Progenitor cell of endocrine pancreas (in vitro differentiated cells): ENCODE data around the gene TRMT13. TPM values are rescaled to one million over a fixed set of nuclear protein-coding genes. Genes with fewer than 3 reads are reported as not detected.
A peak's percentile ranks its signal among the peaks of the same experiment; 100 is the strongest.

Experiments used
- DNase-seq: peaks from one replicate; pipeline ENCODE4 v3.0.0; 2021; ENCODE audit warnings: low spot score; ENCODE audit not compliant: unreplicated experiment
- H3K27ac Mint-ChIP-seq: 2 replicates; pipeline ENCODE4 v1.8.0; 2021; ENCODE audit warnings: mild to moderate bottlenecking, moderate library complexity, mixed read lengths
- H3K27me3 Mint-ChIP-seq: 2 replicates; pipeline ENCODE4 v1.8.0; 2021; ENCODE audit warnings: mixed read lengths
- H3K36me3 Mint-ChIP-seq: 2 replicates; pipeline ENCODE4 v1.8.0; 2022; ENCODE audit warnings: mixed read lengths; ENCODE audit not compliant: insufficient read depth
- H3K4me1 Mint-ChIP-seq: 2 replicates; pipeline ENCODE4 v1.8.0; 2021; ENCODE audit warnings: low read depth, mixed read lengths
- H3K4me3 Mint-ChIP-seq: 2 replicates; pipeline ENCODE4 v1.8.0; 2021; ENCODE audit warnings: low read depth, mild to moderate bottlenecking, moderate library complexity, mixed read lengths
- H3K9me3 Mint-ChIP-seq: 2 replicates; pipeline ENCODE4 v1.8.0; 2021; ENCODE audit warnings: low read depth, mixed read lengths
- total RNA-seq: library from RNA; stranded (reverse); gene quantifications from 2 replicates; pipeline ENCODE4 v1.2.1, GENCODE V29; 2021
- TF ChIP-seq, protein P1 (sequence below): fragments of 200-600 bp; sonication (generic); IDR thresholded peaks from one replicate; pipeline ENCODE4 v1.5.0; 2021; ENCODE audit warnings: antibody characterized with exemption, mild to moderate bottlenecking; ENCODE audit not compliant: unreplicated experiment

The TRMT13 gene
- total RNA-seq, 1 donor from 2014 or later = 26.2 TPM

DNA sequence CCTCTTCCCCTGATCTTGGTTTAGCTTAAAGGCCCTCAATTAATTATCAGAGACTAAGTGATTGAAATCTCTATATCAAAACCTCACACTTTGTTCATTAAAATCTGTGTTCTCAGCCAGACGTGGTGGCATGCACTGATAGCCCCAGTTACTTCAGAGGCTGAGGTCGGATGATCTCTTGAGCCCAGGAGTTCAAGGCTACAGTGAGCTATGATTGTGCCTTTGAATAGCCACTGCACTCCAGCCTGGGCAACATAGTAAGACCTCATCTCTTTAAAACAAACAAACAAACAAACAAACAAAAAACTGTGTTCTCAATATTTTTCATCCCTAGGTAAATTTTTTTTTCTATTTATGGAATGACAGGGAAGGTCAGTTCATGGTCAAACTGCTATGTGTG is 18.7 kb downstream of the TRMT13 start:
- no peaks in the 10 kb centered on the region for H3K4me1 Mint-ChIP-seq
- TF ChIP-seq, protein P1, sequence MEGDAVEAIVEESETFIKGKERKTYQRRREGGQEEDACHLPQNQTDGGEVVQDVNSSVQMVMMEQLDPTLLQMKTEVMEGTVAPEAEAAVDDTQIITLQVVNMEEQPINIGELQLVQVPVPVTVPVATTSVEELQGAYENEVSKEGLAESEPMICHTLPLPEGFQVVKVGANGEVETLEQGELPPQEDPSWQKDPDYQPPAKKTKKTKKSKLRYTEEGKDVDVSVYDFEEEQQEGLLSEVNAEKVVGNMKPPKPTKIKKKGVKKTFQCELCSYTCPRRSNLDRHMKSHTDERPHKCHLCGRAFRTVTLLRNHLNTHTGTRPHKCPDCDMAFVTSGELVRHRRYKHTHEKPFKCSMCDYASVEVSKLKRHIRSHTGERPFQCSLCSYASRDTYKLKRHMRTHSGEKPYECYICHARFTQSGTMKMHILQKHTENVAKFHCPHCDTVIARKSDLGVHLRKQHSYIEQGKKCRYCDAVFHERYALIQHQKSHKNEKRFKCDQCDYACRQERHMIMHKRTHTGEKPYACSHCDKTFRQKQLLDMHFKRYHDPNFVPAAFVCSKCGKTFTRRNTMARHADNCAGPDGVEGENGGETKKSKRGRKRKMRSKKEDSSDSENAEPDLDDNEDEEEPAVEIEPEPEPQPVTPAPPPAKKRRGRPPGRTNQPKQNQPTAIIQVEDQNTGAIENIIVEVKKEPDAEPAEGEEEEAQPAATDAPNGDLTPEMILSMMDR = no peak
- no peak for DNase-seq
- H3K4me3 Mint-ChIP-seq = no peak overlapping the region
- H3K27me3 Mint-ChIP-seq = no peaks in the 10 kb centered on the region
- H3K27ac Mint-ChIP-seq = no peak overlapping the region
- no peaks in the 10 kb centered on the region for H3K9me3 Mint-ChIP-seq
- peaks cover 6% of the 10 kb centered on the region for H3K36me3 Mint-ChIP-seq

DNA sequence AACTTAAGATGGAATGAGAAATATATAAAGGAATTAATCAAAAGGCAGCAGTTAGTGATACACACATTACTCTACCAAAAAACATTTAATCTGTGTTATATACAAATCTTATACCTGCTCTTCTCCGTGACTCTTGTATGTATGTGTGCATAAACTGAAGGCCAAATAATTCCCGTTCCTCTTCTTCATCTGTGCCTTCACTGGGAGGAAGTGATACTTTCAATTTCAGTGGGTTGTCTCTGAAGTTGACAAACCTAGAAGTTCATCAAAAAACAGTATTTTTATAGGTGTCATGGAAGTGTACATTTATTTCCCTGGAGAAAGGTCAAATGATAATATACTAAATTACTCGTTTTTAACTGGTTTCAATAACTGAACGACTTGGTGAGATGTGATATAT is 19.3 kb downstream of the TRMT13 start:
- Mint-ChIP-seq H3K27ac (no peak overlapping the region), H3K4me3 (no peak overlapping the region), H3K9me3 (no peaks in the 10 kb centered on the region), H3K4me1 (no peaks in the 10 kb centered on the region), H3K27me3 (no peaks in the 10 kb centered on the region), H3K36me3 (peaks cover 5% of the 10 kb centered on the region)
- TF ChIP-seq, protein P1 = no peak
- no peak for DNase-seq

DNA sequence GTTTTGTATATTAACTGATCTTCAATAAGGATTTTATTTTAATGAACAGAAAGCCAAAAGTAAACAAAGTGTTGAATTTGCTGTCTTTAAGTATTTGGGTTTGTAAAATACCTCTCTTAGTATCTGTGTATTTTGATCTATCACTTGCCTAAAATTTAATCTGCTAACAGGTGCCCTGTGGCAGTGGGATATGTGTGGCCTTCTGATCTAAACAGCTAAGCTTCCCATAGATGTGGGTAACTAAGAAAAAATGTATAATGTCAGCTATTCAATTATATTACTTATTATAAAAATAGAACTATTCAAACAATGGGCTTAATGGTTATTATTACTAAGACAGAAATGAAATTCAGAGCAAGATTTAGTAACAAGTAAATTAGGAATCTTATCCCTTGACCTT is 29.9 kb downstream of the TRMT13 start:
- H3K4me1 Mint-ChIP-seq = no peaks in the 10 kb centered on the region
- no peak overlapping the region for H3K4me3 Mint-ChIP-seq
- DNase-seq = no peak
- H3K36me3 Mint-ChIP-seq = no peaks in the 10 kb centered on the region
- no peaks in the 10 kb centered on the region for H3K9me3 Mint-ChIP-seq
- TF ChIP-seq, protein P1 = no peak
- no peak overlapping the region for H3K27ac Mint-ChIP-seq
- H3K27me3 Mint-ChIP-seq = no peaks in the 10 kb centered on the region

DNA sequence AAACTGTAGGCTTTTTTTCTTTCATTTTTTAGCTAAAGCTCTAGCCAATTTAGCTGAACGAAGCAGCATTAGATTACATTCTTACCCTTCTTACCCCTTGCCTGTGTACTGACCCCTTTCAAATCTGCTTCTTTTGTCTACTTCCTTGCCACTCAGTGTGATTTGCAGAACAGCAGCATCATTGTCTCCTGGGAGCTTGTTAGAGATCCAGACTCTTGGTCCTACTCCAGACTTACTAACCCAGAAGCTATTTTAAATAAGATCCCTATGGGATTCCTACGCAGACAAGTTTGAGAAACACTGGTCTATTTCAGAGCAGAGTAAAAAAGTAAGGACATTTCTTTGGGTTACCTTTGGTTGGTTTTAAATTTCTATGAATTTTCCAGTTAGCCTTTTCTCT is 31.3 kb downstream of the TRMT13 start:
- TF ChIP-seq, protein P1 = no peak
- Mint-ChIP-seq H3K4me1 (no peaks in the 10 kb centered on the region), H3K9me3 (no peaks in the 10 kb centered on the region), H3K27ac (peak overlapping the region; percentile 19), H3K4me3 (no peak overlapping the region), H3K27me3 (no peaks in the 10 kb centered on the region), H3K36me3 (no peaks in the 10 kb centered on the region)
- no peak for DNase-seq

DNA sequence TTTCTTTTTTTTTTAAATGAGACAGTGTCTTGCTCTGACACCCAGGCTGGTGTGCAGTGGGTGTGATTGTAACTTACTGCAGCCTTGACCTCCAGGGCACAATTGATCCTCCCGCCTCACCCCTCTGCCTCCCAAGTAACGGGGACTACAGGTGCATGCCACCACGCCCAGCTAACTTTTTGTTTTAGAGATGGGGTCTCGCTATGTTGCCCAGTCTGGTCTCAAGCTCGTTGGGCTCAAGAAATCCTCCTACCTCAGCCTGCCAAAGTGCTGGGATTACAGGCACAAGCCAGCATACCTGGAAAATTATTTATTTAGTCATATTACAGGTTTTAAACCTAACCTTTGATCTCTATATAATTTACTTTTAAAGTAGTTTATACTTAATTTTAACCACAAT is 31.7 kb downstream of the TRMT13 start:
- no peaks in the 10 kb centered on the region for H3K4me1 Mint-ChIP-seq
- TF ChIP-seq, protein P1 = no peak
- H3K27me3 Mint-ChIP-seq = no peaks in the 10 kb centered on the region
- no peak overlapping the region for H3K27ac Mint-ChIP-seq
- no peaks in the 10 kb centered on the region for H3K36me3 Mint-ChIP-seq
- no peaks in the 10 kb centered on the region for H3K9me3 Mint-ChIP-seq
- DNase-seq = no peak
- H3K4me3 Mint-ChIP-seq = no peak overlapping the region

DNA sequence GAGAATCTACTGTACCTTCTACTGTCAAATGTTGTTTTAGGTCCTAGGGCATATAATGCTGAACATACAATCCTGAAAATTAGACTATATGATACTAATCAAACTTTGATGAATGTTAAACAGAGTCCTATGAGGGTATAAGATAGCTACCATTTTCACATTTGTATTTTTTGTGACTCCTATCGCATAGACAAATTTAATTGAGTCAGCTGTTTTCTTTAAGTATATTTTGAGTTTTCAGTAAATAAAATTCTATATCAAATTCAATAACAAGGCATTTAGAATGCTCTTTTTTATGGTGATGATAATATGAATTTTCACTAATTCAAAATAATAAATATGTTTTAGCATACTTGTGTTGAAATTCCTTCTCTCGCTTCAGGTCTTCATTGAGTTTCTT is 35.1 kb downstream of the TRMT13 start:
- H3K4me3 Mint-ChIP-seq = no peak overlapping the region
- no peak overlapping the region for H3K27ac Mint-ChIP-seq
- H3K36me3 Mint-ChIP-seq = no peaks in the 10 kb centered on the region
- DNase-seq = no peak
- no peaks in the 10 kb centered on the region for H3K27me3 Mint-ChIP-seq
- TF ChIP-seq, protein P1 = no peak
- no peaks in the 10 kb centered on the region for H3K9me3 Mint-ChIP-seq
- H3K4me1 Mint-ChIP-seq = no peaks in the 10 kb centered on the region
